ENCODE data around the gene EBF3. TPM values are rescaled to one million over a fixed set of nuclear protein-coding genes. Genes with fewer than 3 reads are reported as not detected.

EBF3 gene
- total RNA-seq, 4 donors from 2014 or later: 5.5 to 10.4 (median 8.2) TPM

- peaks cover 61 to 76% (median 71%) of the 10 kb centered on the region in 3 donors for H3K27me3 ChIP-seq
- no peak for DNase-seq
- intact Hi-C loops (cut with DNase I; ENCODE audit: low total_unique reads): loop anchor here (2.0 to 10.0 kb wide), 2 partner anchors 14 to 496 kb away; partner anchors contain the start of gene MGMT
Observed at GRCh38 chr10:129961157-129961701, 2.8 kb downstream of the EBF3 start.

DNA sequence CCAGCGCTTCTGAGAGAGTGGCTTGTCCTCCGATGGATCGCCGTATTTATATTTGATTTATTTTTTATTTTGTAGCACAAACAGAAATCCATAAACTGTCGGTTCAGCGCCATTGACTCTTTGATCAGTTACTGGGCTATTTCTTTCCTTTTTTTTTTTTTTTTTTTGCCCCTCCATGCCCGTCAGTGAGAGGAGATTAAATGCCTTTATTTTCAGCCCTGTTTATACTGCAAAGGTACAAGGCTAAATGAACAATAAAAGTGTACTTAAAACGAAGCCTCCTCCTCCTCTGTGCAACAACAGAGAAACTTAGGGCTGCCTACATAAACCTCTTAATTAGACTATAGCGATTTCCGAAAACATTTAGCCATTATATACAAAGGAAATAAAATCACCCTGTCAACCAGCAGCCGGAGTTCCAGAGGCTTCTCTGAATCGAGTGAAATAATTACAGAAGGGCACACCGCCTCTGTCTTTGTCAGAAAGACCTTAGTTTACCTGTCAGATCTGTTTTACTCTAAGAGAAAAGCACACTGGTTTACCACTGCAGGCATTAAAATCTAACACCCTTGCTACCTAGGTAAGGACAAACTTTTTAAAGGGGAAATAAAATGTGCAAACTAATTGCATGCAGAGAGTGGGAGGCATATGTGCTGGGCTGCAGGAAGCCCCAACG lies 3.5 kb downstream of the EBF3 start:
- H3K4me3 ChIP-seq: peak overlapping the region; percentile 53 to 79 (median 60)
- DNase-seq (no peak), ATAC-seq (no peak)
- peaks cover 0 to 11% of the 10 kb centered on the region in 2 donors for H3K4me1 ChIP-seq
- H3K9me3 ChIP-seq: no peaks in the 10 kb centered on the region
- TF ChIP-seq, protein P1, sequence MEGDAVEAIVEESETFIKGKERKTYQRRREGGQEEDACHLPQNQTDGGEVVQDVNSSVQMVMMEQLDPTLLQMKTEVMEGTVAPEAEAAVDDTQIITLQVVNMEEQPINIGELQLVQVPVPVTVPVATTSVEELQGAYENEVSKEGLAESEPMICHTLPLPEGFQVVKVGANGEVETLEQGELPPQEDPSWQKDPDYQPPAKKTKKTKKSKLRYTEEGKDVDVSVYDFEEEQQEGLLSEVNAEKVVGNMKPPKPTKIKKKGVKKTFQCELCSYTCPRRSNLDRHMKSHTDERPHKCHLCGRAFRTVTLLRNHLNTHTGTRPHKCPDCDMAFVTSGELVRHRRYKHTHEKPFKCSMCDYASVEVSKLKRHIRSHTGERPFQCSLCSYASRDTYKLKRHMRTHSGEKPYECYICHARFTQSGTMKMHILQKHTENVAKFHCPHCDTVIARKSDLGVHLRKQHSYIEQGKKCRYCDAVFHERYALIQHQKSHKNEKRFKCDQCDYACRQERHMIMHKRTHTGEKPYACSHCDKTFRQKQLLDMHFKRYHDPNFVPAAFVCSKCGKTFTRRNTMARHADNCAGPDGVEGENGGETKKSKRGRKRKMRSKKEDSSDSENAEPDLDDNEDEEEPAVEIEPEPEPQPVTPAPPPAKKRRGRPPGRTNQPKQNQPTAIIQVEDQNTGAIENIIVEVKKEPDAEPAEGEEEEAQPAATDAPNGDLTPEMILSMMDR (IDR thresholded peaks at IDR 0.05 in 4 of 5, conservative IDR thresholded peaks at IDR 0.05 in 1 of 5): no peak
- TF ChIP-seq POLR2A (IDR thresholded peaks at IDR 0.05): no peak
- H3K36me3 ChIP-seq: no peaks in the 10 kb centered on the region
- peaks cover 57 to 72% (median 65%) of the 10 kb centered on the region in 3 donors for H3K27me3 ChIP-seq
- in situ Hi-C loops (cut with MboI; ENCODE audit: low sequenced_read_pairs in 4 of 4) (loop anchor here in 1 of 4 donors (25.0 kb wide), 1 partner anchor 923 kb away; no protein-coding TSS in a partner anchor), intact Hi-C loops (cut with DNase I; ENCODE audit: low total_unique reads) (loop anchor here (2.0 to 10.0 kb wide), 2 partner anchors 14 to 496 kb away; partner anchors contain the start of gene MGMT)
- H3K27ac ChIP-seq: peak overlapping the region; percentile 73 to 84 (median 80)

More at GRCh38 chr10:129961157-129961701, 2.8 kb downstream of the EBF3 start:
- H3K4me1 ChIP-seq: peaks cover 0 to 5% of the 10 kb centered on the region in 2 donors
- H3K4me3 ChIP-seq: peak overlapping the region; percentile 53 to 79 (median 60)
- no peaks in the 10 kb centered on the region for H3K9me3 ChIP-seq
- peak overlapping the region; percentile 73 to 84 (median 80) for H3K27ac ChIP-seq
- in situ Hi-C loops (cut with MboI; ENCODE audit: low sequenced_read_pairs in 4 of 4): loop anchor here in 1 of 4 donors (25.0 kb wide), 1 partner anchor 924 kb away; no protein-coding TSS in a partner anchor
- ATAC-seq: no peak
- TF ChIP-seq, protein P1 (IDR thresholded peaks at IDR 0.05 in 4 of 5, conservative IDR thresholded peaks at IDR 0.05 in 1 of 5): no peak
- TF ChIP-seq POLR2A (IDR thresholded peaks at IDR 0.05): no peak
- no peaks in the 10 kb centered on the region for H3K36me3 ChIP-seq

DNA sequence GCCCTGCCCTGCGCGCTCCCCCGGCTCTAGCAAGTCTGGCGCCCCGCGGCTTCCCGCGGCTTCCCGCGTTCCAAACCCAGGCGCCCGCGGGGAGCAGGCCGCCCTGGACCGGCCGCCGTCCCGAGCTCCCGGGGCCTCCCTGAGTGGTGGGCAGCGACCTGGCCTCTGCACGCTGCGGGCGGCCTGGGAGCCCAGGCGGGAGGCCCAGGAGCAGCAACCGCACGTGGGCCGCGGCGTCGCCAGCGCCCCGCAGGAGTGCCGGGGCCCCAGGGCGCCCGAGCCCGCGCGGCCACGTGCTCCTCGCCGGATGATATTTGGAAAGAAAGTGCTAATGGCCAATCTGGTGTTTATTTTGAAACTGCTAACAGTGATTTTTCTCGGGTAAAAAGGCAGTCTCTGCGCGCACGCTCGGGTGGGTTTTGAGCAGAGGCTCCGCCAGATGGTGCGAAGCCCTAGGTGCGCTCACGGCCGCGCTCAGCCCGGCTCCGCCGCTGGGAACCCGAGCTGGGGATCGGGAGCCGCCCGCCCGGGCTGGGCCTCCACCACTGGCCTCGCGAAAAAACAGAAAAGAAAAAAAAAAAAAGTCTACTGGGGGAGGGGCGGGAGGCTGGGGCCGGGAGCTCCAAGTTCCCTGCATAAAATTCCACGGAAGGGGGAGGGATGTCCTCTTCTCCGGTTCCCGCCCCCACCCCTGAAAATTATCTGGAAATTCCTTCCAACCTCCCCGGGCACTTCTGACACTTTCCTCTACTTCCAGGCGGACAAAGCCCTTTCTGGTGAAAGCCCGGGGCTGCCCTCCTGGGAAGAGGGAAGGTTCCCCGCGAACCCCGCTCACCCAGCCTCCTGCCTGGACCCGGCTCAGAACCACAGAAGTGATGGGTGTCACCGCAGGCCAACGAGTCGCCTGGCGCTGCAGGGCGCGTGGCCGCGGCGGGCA lies 4.3 kb downstream of the EBF3 start:
- peaks cover 0 to 20% of the 10 kb centered on the region in 2 donors for H3K4me1 ChIP-seq
- H3K36me3 ChIP-seq: no peaks in the 10 kb centered on the region
- in situ Hi-C loops (cut with MboI; ENCODE audit: low sequenced_read_pairs in 4 of 4): loop anchor here in 1 of 4 donors (25.0 kb wide), 1 partner anchor 923 kb away; no protein-coding TSS in a partner anchor
- TF ChIP-seq, protein P1 (IDR thresholded peaks at IDR 0.05 in 4 of 5, conservative IDR thresholded peaks at IDR 0.05 in 1 of 5): no peak
- no peak for TF ChIP-seq POLR2A (IDR thresholded peaks at IDR 0.05)
- intact Hi-C loops (cut with DNase I; ENCODE audit: low total_unique reads): loop anchor here (2.0 to 10.0 kb wide), 4 partner anchors 13 to 933 kb away; partner anchors contain the start of gene MGMT
- H3K27ac ChIP-seq: peak overlapping the region; percentile 73 to 84 (median 80)
- peak overlapping the region; percentile 53 to 79 (median 60) for H3K4me3 ChIP-seq
- peaks cover 49 to 64% (median 61%) of the 10 kb centered on the region in 3 donors for H3K27me3 ChIP-seq
- no peak for DNase-seq
- no peaks in the 10 kb centered on the region for H3K9me3 ChIP-seq
- no peak for ATAC-seq

Measured in gastrocnemius medialis (tissue), 4 donors.